Keratinocyte (primary cell): ENCODE data around the gene CORO2B.

Experiments
- EZH2 ChIP-seq: IDR thresholded peaks from one replicate; pipeline ENCODE4 v1.6.1; 2012; ENCODE audit warnings: inconsistent platforms, mild to moderate bottlenecking, low read length, moderate library complexity
- TF ChIP-seq, protein P1 (sequence below), 3 experiments: IDR thresholded peaks in 1 of 3; conservative IDR thresholded peaks in 1 of 3; optimal IDR thresholded peaks in 1 of 3; 2 replicates in 2 of 3; 3 replicates in 1 of 3; pipeline versions ENCODE3 to v1.5.1; 2011; ENCODE audit warnings: low read length in 3 of 3, mild to moderate bottlenecking in 3 of 3, moderate library complexity in 2 of 3, control low read depth in 1 of 3, inconsistent platforms in 1 of 3; ENCODE audit not compliant: insufficient read depth in 2 of 3; ENCODE audit errors: extremely low read depth in 1 of 3

- TF ChIP-seq, protein P1, sequence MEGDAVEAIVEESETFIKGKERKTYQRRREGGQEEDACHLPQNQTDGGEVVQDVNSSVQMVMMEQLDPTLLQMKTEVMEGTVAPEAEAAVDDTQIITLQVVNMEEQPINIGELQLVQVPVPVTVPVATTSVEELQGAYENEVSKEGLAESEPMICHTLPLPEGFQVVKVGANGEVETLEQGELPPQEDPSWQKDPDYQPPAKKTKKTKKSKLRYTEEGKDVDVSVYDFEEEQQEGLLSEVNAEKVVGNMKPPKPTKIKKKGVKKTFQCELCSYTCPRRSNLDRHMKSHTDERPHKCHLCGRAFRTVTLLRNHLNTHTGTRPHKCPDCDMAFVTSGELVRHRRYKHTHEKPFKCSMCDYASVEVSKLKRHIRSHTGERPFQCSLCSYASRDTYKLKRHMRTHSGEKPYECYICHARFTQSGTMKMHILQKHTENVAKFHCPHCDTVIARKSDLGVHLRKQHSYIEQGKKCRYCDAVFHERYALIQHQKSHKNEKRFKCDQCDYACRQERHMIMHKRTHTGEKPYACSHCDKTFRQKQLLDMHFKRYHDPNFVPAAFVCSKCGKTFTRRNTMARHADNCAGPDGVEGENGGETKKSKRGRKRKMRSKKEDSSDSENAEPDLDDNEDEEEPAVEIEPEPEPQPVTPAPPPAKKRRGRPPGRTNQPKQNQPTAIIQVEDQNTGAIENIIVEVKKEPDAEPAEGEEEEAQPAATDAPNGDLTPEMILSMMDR (optimal IDR thresholded peaks at IDR 0.05 in 1 of 3, IDR thresholded peaks at IDR 0.05 in 1 of 3, conservative IDR thresholded peaks at IDR 0.05 in 1 of 3; ENCODE audit: extremely low read depth in 1 of 3, insufficient read depth in 2 of 3, low read length in 3 of 3) = no peak
- no peak for TF ChIP-seq EZH2
Measured at GRCh38 chr15:68651916-68652525, 73.2 kb downstream of the CORO2B start.
